Adrenal gland (tissue), 12 donors: ENCODE results near the gene AGAP1. TPM values are rescaled to one million over a fixed set of nuclear protein-coding genes. Genes with fewer than 3 reads are reported as not detected.

Experiments used
- DNase-seq, 7 donors: peaks; one replicate each; pipeline ENCODE4 v3.0.0-alpha.2; 2019 to 2020
- H3K27ac ChIP-seq, 5 donors: fragments of 200-600 bp; sonication (generic) in 4 of 5; 1 replicate in 3 of 5; 2 replicates in 2 of 5; pipeline versions ENCODE4 v1.5.1 to v1.8.0; 2016 to 2020; ENCODE audit warnings: mild to moderate bottlenecking in 1 of 5
- H3K27me3 ChIP-seq: fragments of 200-600 bp; 2 replicates; pipeline ENCODE4 v1.8.0; 2021
- H3K36me3 ChIP-seq, 2 donors: fragments of 200-600 bp; replicated peaks in 1 of 2; 1 replicate in 1 of 2; 2 replicates in 1 of 2; pipeline versions ENCODE4 v1.5.1 to v1.8.0; 2018 to 2022
- H3K4me1 ChIP-seq, 2 donors: fragments of 200-600 bp; replicated peaks in 1 of 2; 1 replicate in 1 of 2; 2 replicates in 1 of 2; pipeline versions ENCODE4 v1.5.1 to v1.8.0; 2018 to 2021
- H3K4me3 ChIP-seq, 4 donors: fragments of 200-600 bp; sonication (generic) in 3 of 4; one replicate each; pipeline ENCODE4 v1.5.1; 2016 to 2018
- H3K9me3 ChIP-seq, 3 donors: fragments of 200-600 bp; sonication (generic) in 1 of 3; replicated peaks in 1 of 3; 1 replicate in 2 of 3; 2 replicates in 1 of 3; pipeline versions ENCODE4 v1.5.1 to v1.8.0; 2016 to 2021
- CTCF ChIP-seq, 6 experiments: fragments of 450-650 bp in 4 of 6; fragments of 200-600 bp in 2 of 6; sonication (generic) in 1 of 6; IDR thresholded peaks; 1 replicate in 5 of 6; 2 replicates in 1 of 6; pipeline versions ENCODE4 v1.5.1 to v1.8.0; 2016 to 2021; ENCODE audit warnings: antibody characterized with exemption in 6 of 6, mild to moderate bottlenecking in 2 of 6, moderate library complexity in 1 of 6
- POLR2A ChIP-seq, 2 donors: fragments of 450-650 bp; IDR thresholded peaks; one replicate each; pipeline ENCODE4 v1.6.1; 2017; ENCODE audit warnings: antibody characterized with exemption in 2 of 2, mild to moderate bottlenecking in 2 of 2, moderate library complexity in 1 of 2
- WGBS, 4 donors: extraction: QIAGEN DNeasy Blood & Tissue Kit in 2 of 4; methylation state at CpG; one replicate each; pipeline versions ENCODE4 v1.1.5 to v1.1.7; 2013 to 2017; 5-methylcytosine and 5-hydroxymethylcytosine counted together
- intact Hi-C, 2 donors: fragments of 100-400 bp; cut with DNase I; formaldehyde crosslinking; loops; one replicate each; pipeline versions ENCODE4 v1.14.1 to v1.15.0; 2022 to 2023
- polyA plus RNA-seq, 3 donors: library from polyadenylated mRNA; stranded (reverse); fragments of 200-250 nt in 2 of 3; fragments of 350-450 nt in 1 of 3; fragmentation: Illumina TruSeq in 1 of 3; extraction: RNeasy Lipid Tissue Mini Kit (QIAGEN cat#74804) in 1 of 3; gene quantifications; one replicate each; pipeline ENCODE4 v1.2.3, GENCODE V29; 2013 to 2014
- total RNA-seq, 9 donors: library from RNA; depleted of rRNA in 4 of 9; stranded (reverse); fragments of >200 nt in 4 of 9; fragments of 120-200 nt in 1 of 9; fragmentation: NEBNext Ultra II Directional in 1 of 9; extraction: Animal tissue kit (Norgen Biotek cat#: 25700) in 1 of 9; gene quantifications; one replicate each; pipeline versions ENCODE4 v1.1.0 to v1.2.4, GENCODE V29; 2013 to 2023
- donor health status: healthy with polysubstance abuse.
- donor health status: Bipolar disorder and iron deficiency.
- donor health status: DM: yes; HTN: yes; CAD: no.
- donor health status: DM: no; HTN: no; CAD: no.
- donor health status: DM: no; HTN: no; CAD: no.
- donor health status: DM: yes; HTN: yes; CAD: no.

Gene AGAP1
- total and polyA plus RNA-seq, 12 donors = 5.3 to 29.6 (median 17.7) TPM

GRCh38 chr2:235749121-235749770, 255.4 kb downstream of the AGAP1 start:
- H3K27me3 ChIP-seq = no peaks in the 10 kb centered on the region
- 80 to 86% (median 82%) methylated on average over 10 of the region's 10 CpGs for WGBS, 4 donors
- intact Hi-C loops = loop anchor here (5.0 kb wide), 2 partner anchors 152 to 612 kb away; no protein-coding TSS in a partner anchor
- no peak for TF ChIP-seq POLR2A (IDR thresholded peaks at IDR 0.05)
- no peak for TF ChIP-seq CTCF (IDR thresholded peaks at IDR 0.05)
- no peak for DNase-seq
- H3K36me3 ChIP-seq = no peaks in the 10 kb centered on the region
- no peaks in the 10 kb centered on the region for H3K4me1 ChIP-seq
- H3K9me3 ChIP-seq = no peaks in the 10 kb centered on the region
- H3K4me3 ChIP-seq = no peak overlapping the region
- H3K27ac ChIP-seq = no peak overlapping the region

- intact Hi-C loops = loop anchor here (5.0 kb wide), 2 partner anchors 152 to 612 kb away; no protein-coding TSS in a partner anchor
- Histone ChIP-seq H3K36me3 (no peaks in the 10 kb centered on the region), H3K27ac (no peak overlapping the region), H3K9me3 (no peaks in the 10 kb centered on the region), H3K4me3 (no peak overlapping the region), H3K4me1 (no peaks in the 10 kb centered on the region), H3K27me3 (no peaks in the 10 kb centered on the region)
- no peak for TF ChIP-seq CTCF (IDR thresholded peaks at IDR 0.05)
- no peak for TF ChIP-seq POLR2A (IDR thresholded peaks at IDR 0.05)
- 95 to 97% (median 96%) methylated on average over 3 of the region's 3 CpGs for WGBS, 4 donors
- DNase-seq = no peak
These were observed 255.9 kb downstream of the AGAP1 start for GRCh38 chr2:235749771-235750160.

- Histone ChIP-seq H3K27me3 (no peaks in the 10 kb centered on the region), H3K27ac (no peak overlapping the region), H3K4me3 (no peak overlapping the region), H3K9me3 (no peaks in the 10 kb centered on the region), H3K36me3 (no peaks in the 10 kb centered on the region), H3K4me1 (no peaks in the 10 kb centered on the region)
- WGBS, 4 donors = 82 to 92% (median 89%) methylated on average over 3 to 4 of the region's 4 CpGs
- DNase-seq = no peak
- TF ChIP-seq CTCF (IDR thresholded peaks at IDR 0.05) = no peak
- TF ChIP-seq POLR2A (IDR thresholded peaks at IDR 0.05) = no peak
- intact Hi-C loops = no loop called here
These were observed 259.0 kb downstream of the AGAP1 start for GRCh38 chr2:235752846-235753245.

- TF ChIP-seq POLR2A (IDR thresholded peaks at IDR 0.05) (no peak), CTCF (IDR thresholded peaks at IDR 0.05) (no peak)
- intact Hi-C loops = no loop called here
- Histone ChIP-seq H3K4me1 (no peaks in the 10 kb centered on the region), H3K27me3 (no peaks in the 10 kb centered on the region), H3K4me3 (no peak overlapping the region), H3K36me3 (no peaks in the 10 kb centered on the region), H3K9me3 (no peaks in the 10 kb centered on the region), H3K27ac (no peak overlapping the region)
- WGBS, 4 donors = 90 to 93% (median 93%) methylated on average over 21 of the region's 21 CpGs
- no peak for DNase-seq
These were observed 260.7 kb downstream of the AGAP1 start for GRCh38 chr2:235754357-235755207.
